ENCODE measurements around the gene SH3D21. TPM values are rescaled to one million over a fixed set of nuclear protein-coding genes. Genes with fewer than 3 reads are reported as not detected.

The SH3D21 gene
- total and polyA plus RNA-seq, 4 donors = 9.0 to 16.6 (median 11.7) TPM

- H3K27ac ChIP-seq (ENCODE audit: low read depth in 1 of 2, low read length in 1 of 2) = no peak overlapping the region
- H3K4me1 ChIP-seq (ENCODE audit: control insufficient read depth in 5 of 5, insufficient read depth in 5 of 5, low read length in 5 of 5) = peaks cover 0 to 26% (median 11%) of the 10 kb centered on the region in 5 donors
- no peaks in the 10 kb centered on the region for H3K27me3 ChIP-seq (ENCODE audit: control insufficient read depth in 3 of 3, insufficient read depth in 3 of 3, low read length in 2 of 3)
- H3K9me3 ChIP-seq (ENCODE audit: control insufficient read depth in 4 of 4, insufficient read depth in 3 of 4, low read length in 3 of 4) = no peaks in the 10 kb centered on the region
- DNase-seq (no peak), ATAC-seq (ENCODE audit: insufficient read depth, low FRiP score) (no peak)
- H3K4me3 ChIP-seq = no peak overlapping the region
- peaks cover 3 to 50% (median 14%) of the 10 kb centered on the region in 4 donors for H3K36me3 ChIP-seq (ENCODE audit: control insufficient read depth in 4 of 4, insufficient read depth in 4 of 4, low read length in 4 of 4)
- H3K9ac ChIP-seq (ENCODE audit: insufficient read depth in 1 of 2, low read length in 2 of 2) = no peak overlapping the region
- TF ChIP-seq CTCF (IDR thresholded peaks at IDR 0.05; ENCODE audit: control extremely low read depth, extremely low read depth) = no peak
- 75 to 86% methylated on average over 4 of the region's 4 CpGs for WGBS, 2 donors
These were observed 49.6 kb downstream of the SH3D21 start for GRCh38 chr1:36355811-36356210.

- ATAC-seq (ENCODE audit: insufficient read depth, low FRiP score) = no peak
- no peak for DNase-seq
- Histone ChIP-seq H3K27ac (ENCODE audit: low read depth in 1 of 2, low read length in 1 of 2) (no peak overlapping the region), H3K9ac (ENCODE audit: insufficient read depth in 1 of 2, low read length in 2 of 2) (no peak overlapping the region), H3K4me3 (no peak overlapping the region), H3K9me3 (ENCODE audit: control insufficient read depth in 4 of 4, insufficient read depth in 3 of 4, low read length in 3 of 4) (no peaks in the 10 kb centered on the region), H3K4me1 (ENCODE audit: control insufficient read depth in 5 of 5, insufficient read depth in 5 of 5, low read length in 5 of 5) (peaks cover 0 to 6% (median 0%) of the 10 kb centered on the region in 5 donors), H3K36me3 (ENCODE audit: control insufficient read depth in 4 of 4, insufficient read depth in 4 of 4, low read length in 4 of 4) (peaks cover 0 to 55% (median 14%) of the 10 kb centered on the region in 4 donors), H3K27me3 (ENCODE audit: control insufficient read depth in 3 of 3, insufficient read depth in 3 of 3, low read length in 2 of 3) (no peaks in the 10 kb centered on the region)
- WGBS, 2 donors = 93 to 94% methylated on average over 13 of the region's 13 CpGs
- TF ChIP-seq CTCF (IDR thresholded peaks at IDR 0.05; ENCODE audit: control extremely low read depth, extremely low read depth) = no peak
These were observed 52.4 kb downstream of the SH3D21 start for GRCh38 chr1:36358514-36359084.

DNA sequence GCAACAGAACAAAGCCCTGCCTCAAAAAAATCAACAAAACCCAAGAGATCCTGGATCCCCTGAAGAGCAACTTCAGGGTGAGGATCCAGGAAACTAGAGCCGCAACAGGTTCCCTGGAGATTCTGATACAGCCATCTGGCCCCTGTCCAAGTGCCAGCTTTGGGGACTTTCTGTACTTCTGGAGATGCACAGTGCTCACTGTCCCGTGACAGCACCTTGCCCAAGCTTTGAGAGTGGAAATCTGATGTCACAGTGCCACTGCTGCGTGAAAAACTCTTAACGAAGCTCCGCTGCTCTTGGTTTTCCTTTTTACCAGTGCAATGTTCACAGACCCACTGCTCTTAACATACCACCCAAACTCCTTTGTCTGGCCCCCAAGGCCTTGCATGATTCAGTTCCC lies 53.2 kb downstream of the SH3D21 start:
- 94 to 99% methylated on average over 5 of the region's 5 CpGs for WGBS, 2 donors
- no peak for TF ChIP-seq CTCF (IDR thresholded peaks at IDR 0.05; ENCODE audit: control extremely low read depth, extremely low read depth)
- no peaks in the 10 kb centered on the region for H3K27me3 ChIP-seq (ENCODE audit: control insufficient read depth in 3 of 3, insufficient read depth in 3 of 3, low read length in 2 of 3)
- DNase-seq = no peak
- peaks cover 0 to 50% (median 14%) of the 10 kb centered on the region in 4 donors for H3K36me3 ChIP-seq (ENCODE audit: control insufficient read depth in 4 of 4, insufficient read depth in 4 of 4, low read length in 4 of 4)
- ATAC-seq (ENCODE audit: insufficient read depth, low FRiP score) = no peak
- H3K9me3 ChIP-seq (ENCODE audit: control insufficient read depth in 4 of 4, insufficient read depth in 3 of 4, low read length in 3 of 4) = no peaks in the 10 kb centered on the region
- no peak overlapping the region for H3K9ac ChIP-seq (ENCODE audit: insufficient read depth in 1 of 2, low read length in 2 of 2)
- peak overlapping the region in 1 of 2 donors; percentile 71 for H3K27ac ChIP-seq (ENCODE audit: low read depth in 1 of 2, low read length in 1 of 2)
- no peak overlapping the region for H3K4me3 ChIP-seq
- H3K4me1 ChIP-seq (ENCODE audit: control insufficient read depth in 5 of 5, insufficient read depth in 5 of 5, low read length in 5 of 5) = peaks cover 0 to 6% (median 0%) of the 10 kb centered on the region in 5 donors

Measured in lung (tissue), 12 donors.